HTERT RPE-1 (cell line): ENCODE results near the gene TXNRD3.
"Not testable (repeated sequence)": the region's sequence is repeated elsewhere in the genome, so short reads cannot be mapped to it uniquely, and the experiment has no call there.

Experiments
- in situ Hi-C: fragments of 300-500 bp; cut with MboI; formaldehyde crosslinking; loops from 4 replicates; pipeline ENCODE4 v1.14.3; 2020; ENCODE audit warnings: low sequenced_read_pairs

Gene TXNRD3

GRCh38 chr3:126606001-126606400 lies 48.9 kb downstream of the TXNRD3 start:
- in situ Hi-C loops = no loop called here

GRCh38 chr3:126604691-126605090 lies 50.2 kb downstream of the TXNRD3 start:
- in situ Hi-C loops = no loop called here

GRCh38 chr3:126599101-126599500 lies 55.8 kb downstream of the TXNRD3 start:
- in situ Hi-C loops = no loop called here

- in situ Hi-C loops = not testable (repeated sequence)
These were observed 59.4 kb downstream of the TXNRD3 start for GRCh38 chr3:126595479-126595878.

- in situ Hi-C loops = not testable (repeated sequence)
These were observed 63.4 kb downstream of the TXNRD3 start for GRCh38 chr3:126591515-126591914.

GRCh38 chr3:126582311-126582710 lies 72.6 kb downstream of the TXNRD3 start:
- in situ Hi-C loops = no loop called here

GRCh38 chr3:126581569-126581968 lies 73.4 kb downstream of the TXNRD3 start:
- in situ Hi-C loops = no loop called here

GRCh38 chr3:126580746-126581145 lies 74.2 kb downstream of the TXNRD3 start:
- in situ Hi-C loops = no loop called here

- in situ Hi-C loops = no loop called here
These were observed 76.2 kb downstream of the TXNRD3 start for GRCh38 chr3:126578702-126579101.

GRCh38 chr3:126577261-126577660 lies 77.7 kb downstream of the TXNRD3 start:
- in situ Hi-C loops = no loop called here

- in situ Hi-C loops = no loop called here
These were observed 81.3 kb downstream of the TXNRD3 start for GRCh38 chr3:126573492-126574117.

GRCh38 chr3:126571078-126571477 lies 83.8 kb downstream of the TXNRD3 start:
- in situ Hi-C loops = no loop called here

GRCh38 chr3:126570103-126570541 lies 84.8 kb downstream of the TXNRD3 start:
- in situ Hi-C loops = no loop called here

GRCh38 chr3:126569390-126569975 lies 85.4 kb downstream of the TXNRD3 start:
- in situ Hi-C loops = no loop called here

- in situ Hi-C loops = no loop called here
These were observed 86.1 kb downstream of the TXNRD3 start for GRCh38 chr3:126568776-126569342.

- in situ Hi-C loops = no loop called here
These were observed 87.1 kb downstream of the TXNRD3 start for GRCh38 chr3:126567696-126568438.

GRCh38 chr3:126562737-126563276 lies 92.1 kb downstream of the TXNRD3 start:
- in situ Hi-C loops = no loop called here

- in situ Hi-C loops = no loop called here
These were observed 96.4 kb downstream of the TXNRD3 start, which contains the start of gene C3orf22 for GRCh38 chr3:126558336-126559071. Gene C3orf22, minus strand, starts transcription at chr3:126558932. Its CDS starts 5,542 bp downstream, at chr3:126553390.

GRCh38 chr3:126557761-126558160 lies 97.2 kb downstream of the TXNRD3 start:
- in situ Hi-C loops = no loop called here

GRCh38 chr3:126557415-126557745 lies 97.5 kb downstream of the TXNRD3 start:
- in situ Hi-C loops = no loop called here
